GM19467 (cell line): ENCODE data around the gene PDZK1.
"Not testable (repeated sequence)": the region's sequence is repeated elsewhere in the genome, so short reads cannot be mapped to it uniquely, and the experiment has no call there.

ENCODE experiments used
- ATAC-seq: cut with Tn5 transposase; IDR thresholded peaks from one replicate; pipeline ENCODE4 v1.9.1; 2021; ENCODE audit warnings: mild to moderate bottlenecking, moderate library complexity; ENCODE audit not compliant: unreplicated experiment

PDZK1 gene

GRCh38 chr1:145665015-145665414 lies 42.2 kb downstream of the PDZK1 start:
- ATAC-seq, result not testable (repeated sequence)

- ATAC-seq, result not testable (repeated sequence)
Measured at GRCh38 chr1:145662502-145662901, 44.7 kb downstream of the PDZK1 start.

GRCh38 chr1:145656245-145656943 lies 50.8 kb downstream of the PDZK1 start:
- not testable (repeated sequence) for ATAC-seq

GRCh38 chr1:145643990-145644389 lies 63.2 kb downstream of the PDZK1 start:
- ATAC-seq, result not testable (repeated sequence)

GRCh38 chr1:145641886-145642285 lies 65.3 kb downstream of the PDZK1 start:
- ATAC-seq, result not testable (repeated sequence)

- not testable (repeated sequence) for ATAC-seq
Measured at GRCh38 chr1:145636237-145636636, 70.9 kb downstream of the PDZK1 start.

- not testable (repeated sequence) for ATAC-seq
Measured at GRCh38 chr1:145622177-145622576, 85.0 kb downstream of the PDZK1 start.
